Immature natural killer cell (primary cell): ENCODE measurements around the gene PSMD1. TPM values are rescaled to one million over a fixed set of nuclear protein-coding genes. Genes with fewer than 3 reads are reported as not detected.

ENCODE experiments used
- DNase-seq, 3 donors: peaks; one replicate each; pipeline ENCODE4 v3.0.0; 2022; ENCODE audit warnings: mixed read lengths in 1 of 3
- H3K27ac Mint-ChIP-seq, 6 donors: one replicate each; pipeline ENCODE4 v1.8.0; 2020; ENCODE audit warnings: mixed read lengths in 6 of 6, mild to moderate bottlenecking in 5 of 6, inconsistent platforms in 4 of 6, moderate library complexity in 3 of 6
- H3K27me3 Mint-ChIP-seq, 3 donors: one replicate each; pipeline ENCODE4 v1.8.0; 2020 to 2021; ENCODE audit warnings: low read depth in 3 of 3, mild to moderate bottlenecking in 3 of 3, mixed read lengths in 3 of 3, moderate library complexity in 3 of 3, inconsistent platforms in 1 of 3
- H3K36me3 Mint-ChIP-seq, 3 donors: one replicate each; pipeline ENCODE4 v1.8.0; 2020; ENCODE audit warnings: mixed read lengths in 3 of 3, inconsistent platforms in 2 of 3, mild to moderate bottlenecking in 2 of 3
- H3K4me1 Mint-ChIP-seq, 2 donors: one replicate each; pipeline ENCODE4 v1.8.0; 2020; ENCODE audit warnings: inconsistent platforms in 2 of 2, mild to moderate bottlenecking in 2 of 2, mixed read lengths in 2 of 2, moderate library complexity in 1 of 2
- H3K4me3 Mint-ChIP-seq, 5 donors: one replicate each; pipeline ENCODE4 v1.8.0; 2020; ENCODE audit warnings: mild to moderate bottlenecking in 5 of 5, mixed read lengths in 5 of 5, inconsistent platforms in 3 of 5, moderate library complexity in 3 of 5
- H3K9me3 Mint-ChIP-seq, 6 donors: one replicate each; pipeline ENCODE4 v1.8.0; 2020; ENCODE audit warnings: mild to moderate bottlenecking in 6 of 6, mixed read lengths in 6 of 6, inconsistent platforms in 4 of 6, moderate library complexity in 3 of 6
- polyA plus RNA-seq, 3 donors: library from polyadenylated mRNA; unstranded; fragments of 300-500 nt; fragmentation: Illumina TruSeq; gene quantifications; one replicate each; pipeline ENCODE4 v1.2.3, GENCODE V29; 2021

Gene PSMD1
- polyA plus RNA-seq, 3 donors from 2014 or later: 35.1 to 79.2 (median 61.0) TPM

- H3K4me3 Mint-ChIP-seq: peak within 1 kb of the TSS; percentile 92 to 98 (median 92)
- H3K27me3 Mint-ChIP-seq: peaks cover 6 to 20% (median 9%) of the 10 kb centered on the region in 3 donors
- peak within 1 kb of the TSS; percentile 72 to 89 (median 80) for H3K27ac Mint-ChIP-seq
- peak; percentile 78 to 79 (median 78) for DNase-seq
- no peaks in the 10 kb centered on the region for H3K9me3 Mint-ChIP-seq
- H3K36me3 Mint-ChIP-seq: no peaks in the 10 kb centered on the region
- peaks cover 12 to 18% of the 10 kb centered on the region in 2 donors for H3K4me1 Mint-ChIP-seq
Measured at GRCh38 chr2:231198291-231199173, 141.9 kb downstream of the PSMD1 start, which contains the start of gene ARMC9. Gene ARMC9 (plus strand): TSS chr2:231198631. CDS start chr2:231206239, 7,608 bp downstream.

GRCh38 chr2:231199219-231199618 is 142.6 kb downstream of the PSMD1 start:
- DNase-seq: no peak
- H3K27ac Mint-ChIP-seq: peak overlapping the region in 4 of 6 donors; percentile 66 to 75 (median 72)
- peaks cover 12 to 18% of the 10 kb centered on the region in 2 donors for H3K4me1 Mint-ChIP-seq
- H3K9me3 Mint-ChIP-seq: no peaks in the 10 kb centered on the region
- H3K4me3 Mint-ChIP-seq: peak overlapping the region; percentile 85 to 87 (median 85)
- H3K27me3 Mint-ChIP-seq: peaks cover 6 to 20% (median 9%) of the 10 kb centered on the region in 3 donors
- no peaks in the 10 kb centered on the region for H3K36me3 Mint-ChIP-seq

- H3K27me3 Mint-ChIP-seq: peaks cover 6 to 12% (median 9%) of the 10 kb centered on the region in 3 donors
Measured at GRCh38 chr2:231200805-231201474, 144.3 kb downstream of the PSMD1 start.

GRCh38 chr2:231201475-231201814 is 144.8 kb downstream of the PSMD1 start:
- no peak for DNase-seq
- peak overlapping the region in 1 of 6 donors; percentile 33 for H3K27ac Mint-ChIP-seq
- H3K27me3 Mint-ChIP-seq: peaks cover 3 to 12% (median 9%) of the 10 kb centered on the region in 3 donors
- H3K4me1 Mint-ChIP-seq: peaks cover 12 to 18% of the 10 kb centered on the region in 2 donors
- H3K4me3 Mint-ChIP-seq: peak overlapping the region in 1 of 5 donors; percentile 5
- no peaks in the 10 kb centered on the region for H3K36me3 Mint-ChIP-seq
- no peaks in the 10 kb centered on the region for H3K9me3 Mint-ChIP-seq

More at GRCh38 chr2:231200805-231201474, 144.3 kb downstream of the PSMD1 start:
- no peaks in the 10 kb centered on the region for H3K9me3 Mint-ChIP-seq
- no peak for DNase-seq
- H3K4me3 Mint-ChIP-seq: peak overlapping the region in 2 of 5 donors; percentile 5 to 41
- no peaks in the 10 kb centered on the region for H3K36me3 Mint-ChIP-seq
- H3K4me1 Mint-ChIP-seq: peaks cover 12 to 18% of the 10 kb centered on the region in 2 donors
- H3K27ac Mint-ChIP-seq: peak overlapping the region in 2 of 6 donors; percentile 33 to 52

- H3K27ac Mint-ChIP-seq: no peak overlapping the region
- H3K4me1 Mint-ChIP-seq: peaks cover 5 to 8% of the 10 kb centered on the region in 2 donors
- DNase-seq: no peak
- no peaks in the 10 kb centered on the region for H3K9me3 Mint-ChIP-seq
- no peak overlapping the region for H3K4me3 Mint-ChIP-seq
- H3K27me3 Mint-ChIP-seq: peaks cover 3 to 12% (median 5%) of the 10 kb centered on the region in 3 donors
- H3K36me3 Mint-ChIP-seq: no peaks in the 10 kb centered on the region
Measured at GRCh38 chr2:231203087-231203486, 146.4 kb downstream of the PSMD1 start.

GRCh38 chr2:231204146-231204545 is 147.5 kb downstream of the PSMD1 start:
- Mint-ChIP-seq H3K9me3 (no peaks in the 10 kb centered on the region), H3K27ac (no peak overlapping the region), H3K36me3 (no peaks in the 10 kb centered on the region), H3K4me3 (no peak overlapping the region), H3K4me1 (peaks cover 0 to 2% of the 10 kb centered on the region in 2 donors), H3K27me3 (peaks cover 1 to 10% (median 3%) of the 10 kb centered on the region in 3 donors)
- DNase-seq: no peak

GRCh38 chr2:231204581-231204980 is 147.9 kb downstream of the PSMD1 start:
- Mint-ChIP-seq H3K27me3 (peaks cover 1 to 8% (median 3%) of the 10 kb centered on the region in 3 donors), H3K36me3 (no peaks in the 10 kb centered on the region), H3K4me1 (no peaks in the 10 kb centered on the region), H3K27ac (no peak overlapping the region), H3K4me3 (no peak overlapping the region), H3K9me3 (no peaks in the 10 kb centered on the region)
- no peak for DNase-seq

- H3K27me3 Mint-ChIP-seq: peaks cover 0 to 2% (median 0%) of the 10 kb centered on the region in 3 donors
- no peaks in the 10 kb centered on the region for H3K36me3 Mint-ChIP-seq
- H3K4me3 Mint-ChIP-seq: no peak overlapping the region
- H3K27ac Mint-ChIP-seq: no peak overlapping the region
- DNase-seq: no peak
- H3K9me3 Mint-ChIP-seq: no peaks in the 10 kb centered on the region
- no peaks in the 10 kb centered on the region for H3K4me1 Mint-ChIP-seq
Measured at GRCh38 chr2:231207734-231208133, 151.1 kb downstream of the PSMD1 start.

GRCh38 chr2:231210782-231211181 is 154.1 kb downstream of the PSMD1 start:
- Mint-ChIP-seq H3K9me3 (no peaks in the 10 kb centered on the region), H3K36me3 (no peaks in the 10 kb centered on the region), H3K27ac (no peak overlapping the region), H3K4me3 (no peak overlapping the region), H3K4me1 (no peaks in the 10 kb centered on the region), H3K27me3 (peaks cover 0 to 4% (median 0%) of the 10 kb centered on the region in 3 donors)
- no peak for DNase-seq

- DNase-seq: no peak
- Mint-ChIP-seq H3K27ac (no peak overlapping the region), H3K36me3 (no peaks in the 10 kb centered on the region), H3K4me1 (no peaks in the 10 kb centered on the region), H3K9me3 (no peaks in the 10 kb centered on the region), H3K4me3 (no peak overlapping the region), H3K27me3 (peaks cover 0 to 4% (median 0%) of the 10 kb centered on the region in 3 donors)
Measured at GRCh38 chr2:231211486-231211885, 154.8 kb downstream of the PSMD1 start.

- no peak overlapping the region for H3K4me3 Mint-ChIP-seq
- DNase-seq: no peak
- H3K4me1 Mint-ChIP-seq: no peaks in the 10 kb centered on the region
- H3K27ac Mint-ChIP-seq: no peak overlapping the region
- peaks cover 0 to 4% (median 0%) of the 10 kb centered on the region in 3 donors for H3K27me3 Mint-ChIP-seq
- H3K9me3 Mint-ChIP-seq: no peaks in the 10 kb centered on the region
- H3K36me3 Mint-ChIP-seq: no peaks in the 10 kb centered on the region
Measured at GRCh38 chr2:231212329-231212845, 155.7 kb downstream of the PSMD1 start.

- H3K36me3 Mint-ChIP-seq: no peaks in the 10 kb centered on the region
Measured at GRCh38 chr2:231213931-231214642, 157.4 kb downstream of the PSMD1 start.

GRCh38 chr2:231218366-231218765 is 161.7 kb downstream of the PSMD1 start:
- DNase-seq: no peak
- no peak overlapping the region for H3K27ac Mint-ChIP-seq
- H3K4me3 Mint-ChIP-seq: no peak overlapping the region
- H3K27me3 Mint-ChIP-seq: peaks cover 0 to 6% (median 1%) of the 10 kb centered on the region in 3 donors
- peaks cover 0 to 3% (median 0%) of the 10 kb centered on the region in 3 donors for H3K36me3 Mint-ChIP-seq
- H3K4me1 Mint-ChIP-seq: no peaks in the 10 kb centered on the region
- H3K9me3 Mint-ChIP-seq: no peaks in the 10 kb centered on the region

More at GRCh38 chr2:231213931-231214642, 157.4 kb downstream of the PSMD1 start:
- Mint-ChIP-seq H3K4me1 (no peaks in the 10 kb centered on the region), H3K27ac (no peak overlapping the region), H3K9me3 (no peaks in the 10 kb centered on the region), H3K4me3 (no peak overlapping the region), H3K27me3 (peaks cover 0 to 2% (median 0%) of the 10 kb centered on the region in 3 donors)
- DNase-seq: no peak
